Stimulated activated naive CD8-positive, alpha-beta T cell treated with anti-CD3 and anti-CD28 coated beads, Interleukin-15, amount 100 ng/mL, for 72 hours (primary cell): Measurements from ENCODE around the gene KCND2.
"Not testable (repeated sequence)": the region's sequence is repeated elsewhere in the genome, so short reads cannot be mapped to it uniquely, and the experiment has no call there.

Experiments used
- ATAC-seq: fragments of 150-1000 bp; cut with Tn5 transposase; 2 replicates; pipeline ENCODE4 v1.10.0; 2021; ENCODE audit warnings: mild to moderate bottlenecking, moderate library complexity
- DNase-seq, 2 donors: peaks; one replicate each; pipeline ENCODE4 v3.0.0; 2021 to 2022
- H3K27ac Mint-ChIP-seq, 2 donors: one replicate each; pipeline ENCODE4 v1.8.0; 2022; ENCODE audit warnings: mild to moderate bottlenecking in 2 of 2, mixed read lengths in 2 of 2, moderate library complexity in 2 of 2
- H3K27me3 Mint-ChIP-seq: one replicate; pipeline ENCODE4 v1.8.0; 2022; ENCODE audit warnings: mixed read lengths
- H3K4me1 Mint-ChIP-seq: one replicate; pipeline ENCODE4 v1.8.0; 2022; ENCODE audit warnings: mild to moderate bottlenecking, mixed read lengths
- H3K4me3 Mint-ChIP-seq, 2 donors: one replicate each; pipeline ENCODE4 v1.8.0; 2022; ENCODE audit warnings: mild to moderate bottlenecking in 2 of 2, mixed read lengths in 2 of 2, moderate library complexity in 1 of 2
- H3K9me3 Mint-ChIP-seq, 2 donors: one replicate each; pipeline ENCODE4 v1.8.0; 2022; ENCODE audit warnings: mixed read lengths in 2 of 2

KCND2 gene

DNA sequence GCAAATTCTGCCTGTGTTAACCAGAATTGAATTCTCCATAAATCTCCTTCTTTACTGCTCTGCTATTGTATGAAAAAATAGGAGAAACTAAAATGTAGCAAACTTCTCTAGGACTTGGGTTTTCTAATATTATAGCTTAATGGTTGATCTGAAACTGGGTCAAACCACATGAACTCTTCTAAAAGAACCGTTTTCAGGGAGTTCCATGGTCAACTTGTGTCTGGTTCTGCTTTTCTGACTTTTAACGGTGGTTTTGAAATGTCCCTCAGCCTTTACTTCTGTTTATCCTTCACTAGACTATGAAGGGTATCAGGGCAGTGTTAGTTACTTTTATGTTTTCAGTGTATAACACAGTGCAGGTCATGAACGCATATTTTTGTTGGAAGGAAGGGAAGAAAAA, 342.7 kb downstream of the KCND2 start:
- ATAC-seq = no peak
- Mint-ChIP-seq H3K4me1 (no peaks in the 10 kb centered on the region), H3K27ac (no peak overlapping the region), H3K9me3 (peaks cover 0 to 6% of the 10 kb centered on the region in 2 donors), H3K27me3 (no peaks in the 10 kb centered on the region), H3K4me3 (no peak overlapping the region)
- DNase-seq = no peak

DNA sequence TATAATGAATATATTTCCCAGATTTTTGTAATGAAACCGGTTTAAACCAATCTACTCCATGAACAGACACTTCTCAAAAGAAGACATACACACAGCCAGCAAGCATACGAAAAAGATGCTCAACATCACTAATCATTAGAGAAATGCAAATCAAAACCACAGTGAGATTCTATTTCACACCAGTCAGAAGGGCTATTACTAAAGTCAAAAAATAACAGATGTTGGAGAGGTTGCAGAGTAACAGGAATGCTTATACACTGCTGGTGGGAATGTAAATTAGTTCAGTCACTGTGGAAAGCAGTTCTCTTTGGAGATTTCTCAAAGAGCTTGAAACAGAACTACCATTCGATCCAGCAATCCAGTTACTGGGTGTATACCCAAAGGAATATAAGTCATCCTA, 344.3 kb downstream of the KCND2 start:
- peaks cover 0 to 6% of the 10 kb centered on the region in 2 donors for H3K9me3 Mint-ChIP-seq
- ATAC-seq (no peak), DNase-seq (no peak)
- H3K27ac Mint-ChIP-seq = no peak overlapping the region
- no peaks in the 10 kb centered on the region for H3K4me1 Mint-ChIP-seq
- no peak overlapping the region for H3K4me3 Mint-ChIP-seq
- H3K27me3 Mint-ChIP-seq = no peaks in the 10 kb centered on the region

DNA sequence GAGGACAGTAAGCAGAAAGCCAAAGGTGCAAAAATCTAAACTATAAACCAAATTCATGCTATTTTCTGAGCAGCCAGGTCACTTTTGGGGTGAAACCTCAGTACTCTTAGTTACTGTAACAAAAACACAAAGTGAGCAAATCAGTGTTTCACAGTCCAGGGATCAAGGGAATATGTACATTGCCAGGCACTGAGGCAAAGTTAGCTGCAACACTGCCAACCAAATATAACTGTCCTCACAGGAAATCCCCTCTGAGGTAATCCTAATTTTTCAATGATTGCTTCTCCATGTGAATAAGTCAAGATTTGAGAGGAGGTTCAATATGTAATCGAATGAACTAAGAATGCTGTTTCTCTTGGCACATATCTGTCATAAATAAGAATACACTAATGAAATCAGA, 355.3 kb downstream of the KCND2 start:
- no peak for DNase-seq
- no peaks in the 10 kb centered on the region for H3K27me3 Mint-ChIP-seq
- no peak overlapping the region for H3K27ac Mint-ChIP-seq

DNA sequence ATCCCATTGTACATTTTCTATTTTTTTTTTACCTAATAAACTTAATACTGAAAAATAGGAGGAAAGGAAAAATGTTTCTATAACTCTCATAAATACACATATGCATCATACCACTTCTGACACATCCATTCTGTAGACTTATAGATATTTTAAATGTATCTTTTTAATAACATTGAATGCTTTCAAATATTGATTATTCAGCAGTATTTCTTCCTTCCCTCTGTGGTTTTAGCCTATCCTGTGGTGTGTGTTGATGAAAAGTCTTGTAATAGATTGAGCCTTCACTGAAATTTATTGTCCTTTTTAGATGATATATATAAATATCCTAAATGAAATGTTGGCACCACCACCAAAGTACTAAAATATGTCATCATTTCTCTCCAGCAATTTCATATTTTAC, 366.9 kb downstream of the KCND2 start:
- no peak for DNase-seq
- no peak for ATAC-seq
- no peaks in the 10 kb centered on the region for H3K4me1 Mint-ChIP-seq
- H3K27me3 Mint-ChIP-seq = no peaks in the 10 kb centered on the region
- no peak overlapping the region for H3K27ac Mint-ChIP-seq
- peaks cover 1 to 3% of the 10 kb centered on the region in 2 donors for H3K9me3 Mint-ChIP-seq
- H3K4me3 Mint-ChIP-seq = no peak overlapping the region

More for the DNA sequence above, 355.3 kb downstream of the KCND2 start:
- Mint-ChIP-seq H3K4me1 (no peaks in the 10 kb centered on the region), H3K4me3 (no peak overlapping the region), H3K9me3 (peaks cover 0 to 9% of the 10 kb centered on the region in 2 donors)
- no peak for ATAC-seq

DNA sequence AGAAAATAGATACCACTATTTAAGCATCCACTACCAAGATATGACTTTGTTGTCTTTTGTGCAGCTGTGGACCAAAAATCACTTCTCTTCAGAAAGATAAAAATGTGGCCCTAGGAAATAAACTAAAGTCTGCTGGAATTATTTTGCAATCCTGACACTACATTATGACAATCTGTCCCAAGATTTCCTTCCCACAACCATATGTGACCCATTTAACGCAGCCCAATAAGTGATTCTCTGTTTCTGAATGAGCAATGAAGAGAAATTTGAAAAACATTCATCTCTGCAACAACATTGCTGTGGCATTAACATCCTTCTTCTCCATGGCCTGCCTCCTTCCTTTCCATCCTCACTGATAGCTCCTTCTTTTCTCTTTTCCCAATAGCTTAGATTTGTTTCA, 373.0 kb downstream of the KCND2 start:
- Mint-ChIP-seq H3K27me3 (no peaks in the 10 kb centered on the region), H3K4me3 (no peak overlapping the region), H3K27ac (no peak overlapping the region), H3K9me3 (no peaks in the 10 kb centered on the region), H3K4me1 (no peaks in the 10 kb centered on the region)
- no peak for DNase-seq
- no peak for ATAC-seq

DNA sequence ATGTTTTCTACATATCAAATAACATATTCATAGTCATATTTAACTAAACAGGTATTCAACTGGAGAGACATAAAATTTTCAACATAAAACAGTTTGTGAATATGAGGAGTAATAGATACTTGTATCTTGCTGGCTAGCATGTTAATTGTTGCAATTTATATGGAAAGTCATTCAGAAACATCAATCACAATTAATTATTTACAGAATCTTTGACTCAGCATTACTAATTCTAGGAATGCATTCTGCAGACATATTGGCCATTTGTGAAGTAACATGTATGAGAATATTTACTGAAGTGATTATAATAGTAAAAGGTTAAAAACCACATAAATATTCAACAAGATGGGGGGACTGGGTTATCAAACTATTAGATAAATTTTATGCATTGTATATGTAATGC, 381.3 kb downstream of the KCND2 start:
- no peaks in the 10 kb centered on the region for H3K9me3 Mint-ChIP-seq
- no peaks in the 10 kb centered on the region for H3K27me3 Mint-ChIP-seq
- no peak for DNase-seq
- no peaks in the 10 kb centered on the region for H3K4me1 Mint-ChIP-seq
- no peak overlapping the region for H3K27ac Mint-ChIP-seq
- ATAC-seq = no peak
- no peak overlapping the region for H3K4me3 Mint-ChIP-seq

DNA sequence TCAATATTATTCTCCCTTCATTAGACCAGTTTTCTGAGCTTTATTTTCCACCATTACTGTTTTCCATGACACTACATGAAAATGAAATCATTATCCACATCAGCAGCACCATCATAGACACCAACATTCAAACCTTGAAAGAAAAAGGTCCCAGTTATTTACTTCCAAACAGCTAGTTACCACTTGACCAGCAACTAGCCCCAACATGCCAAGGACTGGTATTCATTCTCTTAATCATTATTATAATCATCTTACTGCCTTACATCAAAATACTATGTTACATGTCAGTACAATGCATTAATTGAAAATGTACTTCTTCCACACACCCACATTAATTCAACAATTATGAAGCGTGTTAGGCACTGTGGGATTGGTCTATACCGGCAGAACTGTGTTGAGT, 385.5 kb downstream of the KCND2 start:
- Mint-ChIP-seq H3K4me1 (no peaks in the 10 kb centered on the region), H3K9me3 (no peaks in the 10 kb centered on the region), H3K4me3 (no peak overlapping the region), H3K27ac (no peak overlapping the region), H3K27me3 (no peaks in the 10 kb centered on the region)
- DNase-seq (no peak), ATAC-seq (no peak)

DNA sequence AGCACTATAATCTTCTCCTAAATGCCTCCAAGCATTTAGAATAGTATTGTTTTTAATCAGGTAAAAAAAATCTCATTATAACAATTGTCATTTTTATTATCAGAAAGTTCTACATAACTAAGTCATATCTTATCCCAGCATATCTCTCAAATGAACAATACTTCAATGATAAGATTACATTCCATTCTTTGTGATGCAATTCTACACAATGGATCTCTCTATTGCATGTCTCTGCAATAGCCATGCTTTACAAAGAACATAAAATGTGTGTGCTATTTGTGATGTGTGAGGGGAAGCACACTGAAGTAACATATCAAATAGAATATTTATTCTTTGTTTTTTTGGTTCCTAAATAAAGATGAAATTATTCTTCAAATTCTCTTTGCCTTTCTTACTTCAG, 389.3 kb downstream of the KCND2 start:
- Mint-ChIP-seq H3K27ac (no peak overlapping the region), H3K9me3 (no peaks in the 10 kb centered on the region), H3K4me3 (no peak overlapping the region), H3K4me1 (no peaks in the 10 kb centered on the region), H3K27me3 (no peaks in the 10 kb centered on the region)
- DNase-seq (no peak), ATAC-seq (no peak)

DNA sequence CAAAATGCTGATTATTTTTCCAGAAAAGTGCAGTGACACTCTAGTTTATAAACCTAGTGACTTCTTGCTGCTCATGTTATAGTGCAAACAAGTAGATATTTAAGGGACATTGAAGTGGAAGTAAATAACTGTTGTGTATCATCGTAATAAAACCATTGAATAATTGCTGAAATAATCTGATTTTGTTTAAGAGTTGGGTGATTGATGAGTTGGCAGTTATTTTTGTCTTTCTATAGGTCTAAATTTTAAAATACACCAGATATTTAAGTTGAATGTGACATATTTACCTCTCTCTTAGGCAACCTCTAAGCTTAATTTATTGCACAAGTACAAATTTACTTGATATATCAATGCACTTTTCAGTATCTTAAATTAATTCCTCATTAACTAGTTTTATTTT, 392.1 kb downstream of the KCND2 start:
- Mint-ChIP-seq H3K9me3 (no peaks in the 10 kb centered on the region), H3K4me1 (no peaks in the 10 kb centered on the region), H3K27me3 (no peaks in the 10 kb centered on the region), H3K27ac (no peak overlapping the region), H3K4me3 (no peak overlapping the region)
- no peak for ATAC-seq
- no peak for DNase-seq

DNA sequence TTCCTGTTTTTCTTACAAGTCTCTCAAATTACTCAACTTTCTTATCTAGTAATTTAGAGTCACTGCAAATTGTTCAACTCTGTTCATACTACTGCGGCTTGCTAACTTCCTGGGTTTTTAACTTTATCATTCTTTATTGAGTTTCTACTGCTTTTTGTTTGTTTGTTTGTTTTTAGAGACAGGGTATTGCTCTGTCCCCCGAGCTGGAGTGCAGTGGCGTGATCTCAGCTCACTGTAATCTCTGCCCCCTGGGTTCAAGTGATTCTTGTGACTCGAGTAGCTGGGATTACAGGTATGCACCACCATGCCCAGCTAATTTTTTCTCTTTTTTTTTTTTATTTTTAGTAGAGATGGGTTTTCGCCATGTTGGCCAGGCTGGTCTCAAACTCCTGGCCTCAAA, 402.1 kb downstream of the KCND2 start:
- DNase-seq = no peak
- ATAC-seq = no peak
- H3K4me3 Mint-ChIP-seq = no peak overlapping the region
- peaks cover 0 to 12% of the 10 kb centered on the region in 2 donors for H3K9me3 Mint-ChIP-seq
- H3K4me1 Mint-ChIP-seq = no peaks in the 10 kb centered on the region
- H3K27ac Mint-ChIP-seq = no peak overlapping the region
- no peaks in the 10 kb centered on the region for H3K27me3 Mint-ChIP-seq

DNA sequence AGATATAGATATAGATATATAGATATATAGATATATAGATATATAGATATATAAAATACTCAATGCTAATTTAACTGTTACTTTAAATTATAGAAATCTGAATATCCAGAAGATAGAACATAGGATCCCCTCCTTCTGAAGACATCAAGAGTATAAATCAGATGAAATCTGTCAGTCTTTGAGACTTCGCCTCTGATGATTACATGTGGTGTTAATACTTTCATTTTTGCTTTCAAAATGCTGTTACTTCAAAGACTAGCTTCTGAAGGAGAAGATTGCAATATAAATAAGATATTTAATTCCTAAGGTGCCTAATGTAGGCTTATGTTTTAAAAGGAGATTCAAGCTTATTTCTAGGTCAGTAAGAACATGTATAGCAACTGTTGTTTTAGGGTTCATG, 404.6 kb downstream of the KCND2 start:
- Mint-ChIP-seq H3K27me3 (no peaks in the 10 kb centered on the region), H3K27ac (no peak overlapping the region), H3K9me3 (no peaks in the 10 kb centered on the region), H3K4me1 (no peaks in the 10 kb centered on the region), H3K4me3 (no peak overlapping the region)
- ATAC-seq (no peak), DNase-seq (no peak)

DNA sequence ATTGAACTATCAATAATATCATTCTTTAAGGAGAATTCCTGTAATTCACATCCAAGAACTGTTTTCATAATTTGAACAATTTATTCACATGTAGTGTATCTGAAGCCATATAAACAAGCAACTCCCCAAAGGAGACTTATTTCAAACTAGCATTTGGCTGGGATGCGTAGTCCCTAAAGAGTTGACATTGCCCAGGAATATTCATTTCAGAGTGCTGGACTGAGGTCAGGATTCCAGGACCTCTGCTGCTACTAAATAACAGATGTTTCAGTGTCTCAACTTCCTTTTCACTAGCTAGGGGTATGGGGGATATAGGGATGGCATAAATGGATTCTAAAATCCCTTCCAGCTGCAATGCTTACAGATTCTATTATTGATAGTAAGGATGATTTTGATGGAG, 408.0 kb downstream of the KCND2 start:
- DNase-seq = no peak
- Mint-ChIP-seq H3K4me1 (no peaks in the 10 kb centered on the region), H3K27me3 (no peaks in the 10 kb centered on the region), H3K9me3 (no peaks in the 10 kb centered on the region), H3K4me3 (no peak overlapping the region), H3K27ac (no peak overlapping the region)
- no peak for ATAC-seq

DNA sequence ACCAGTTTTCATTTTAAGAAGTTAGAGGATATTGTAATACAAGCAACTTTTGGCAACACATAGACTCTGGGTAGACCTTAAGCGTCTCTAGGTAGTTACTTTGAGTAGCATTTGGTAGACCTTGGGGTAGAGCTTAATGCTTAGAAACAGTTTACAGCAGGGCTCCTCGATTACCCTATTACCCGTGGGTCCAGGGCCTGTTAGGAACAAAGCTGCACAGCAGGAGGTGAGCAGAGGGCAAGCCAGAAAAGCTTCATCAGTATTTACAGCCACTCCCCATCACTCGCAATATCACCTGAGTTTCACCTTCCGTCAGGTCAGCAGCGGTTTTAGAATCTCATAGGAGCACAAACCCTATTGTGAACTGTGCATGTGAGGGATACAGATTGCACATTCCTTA, 411.5 kb downstream of the KCND2 start:
- no peak overlapping the region for H3K27ac Mint-ChIP-seq
- H3K4me1 Mint-ChIP-seq = no peaks in the 10 kb centered on the region
- H3K9me3 Mint-ChIP-seq = no peaks in the 10 kb centered on the region
- H3K4me3 Mint-ChIP-seq = no peak overlapping the region
- no peak for DNase-seq
- H3K27me3 Mint-ChIP-seq = no peaks in the 10 kb centered on the region
- ATAC-seq = no peak

DNA sequence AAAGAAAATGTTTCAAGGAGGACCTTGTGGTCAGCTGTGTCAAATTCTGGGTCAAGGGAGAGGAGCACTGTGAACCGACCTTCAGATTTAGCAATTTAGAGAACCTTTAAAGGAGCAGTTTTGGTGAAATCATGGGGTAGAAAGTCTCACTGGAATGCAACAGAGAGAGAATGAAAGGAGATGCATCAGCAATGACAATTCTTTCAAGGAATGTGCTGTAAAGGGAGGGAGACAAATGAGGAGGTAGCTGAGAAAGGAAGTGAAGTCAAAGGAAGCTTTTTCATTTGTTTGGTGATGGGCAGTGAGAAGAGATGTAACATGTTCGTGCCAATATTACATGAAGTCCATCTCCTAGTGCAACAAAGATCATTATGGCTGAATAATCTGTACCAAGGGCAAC, 418.9 kb downstream of the KCND2 start:
- Mint-ChIP-seq H3K27me3 (no peaks in the 10 kb centered on the region), H3K4me1 (no peaks in the 10 kb centered on the region), H3K4me3 (no peak overlapping the region), H3K9me3 (no peaks in the 10 kb centered on the region), H3K27ac (no peak overlapping the region)
- no peak for DNase-seq
- no peak for ATAC-seq

DNA sequence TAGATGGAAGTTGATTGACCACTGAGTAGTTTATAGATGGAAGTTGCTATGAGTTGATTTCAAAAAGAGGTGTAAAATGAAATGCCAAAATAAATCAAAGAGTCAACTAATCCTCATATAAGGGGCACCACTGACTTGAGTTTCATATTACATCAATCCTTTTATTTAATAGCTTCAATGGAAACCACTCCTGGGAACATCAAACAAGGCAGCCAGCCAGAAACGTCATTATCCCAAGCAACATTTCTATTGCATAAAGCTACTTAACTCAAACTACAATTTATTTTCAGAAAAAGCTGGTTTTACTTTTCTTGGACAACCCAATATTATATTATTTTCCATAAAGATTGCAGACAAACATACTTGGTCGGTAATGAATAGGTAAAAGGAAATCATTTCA, 422.9 kb downstream of the KCND2 start:
- H3K4me3 Mint-ChIP-seq = no peak overlapping the region
- no peaks in the 10 kb centered on the region for H3K27me3 Mint-ChIP-seq
- ATAC-seq (no peak), DNase-seq (no peak)
- H3K9me3 Mint-ChIP-seq = peaks cover 0 to 6% of the 10 kb centered on the region in 2 donors
- no peak overlapping the region for H3K27ac Mint-ChIP-seq
- no peaks in the 10 kb centered on the region for H3K4me1 Mint-ChIP-seq

DNA sequence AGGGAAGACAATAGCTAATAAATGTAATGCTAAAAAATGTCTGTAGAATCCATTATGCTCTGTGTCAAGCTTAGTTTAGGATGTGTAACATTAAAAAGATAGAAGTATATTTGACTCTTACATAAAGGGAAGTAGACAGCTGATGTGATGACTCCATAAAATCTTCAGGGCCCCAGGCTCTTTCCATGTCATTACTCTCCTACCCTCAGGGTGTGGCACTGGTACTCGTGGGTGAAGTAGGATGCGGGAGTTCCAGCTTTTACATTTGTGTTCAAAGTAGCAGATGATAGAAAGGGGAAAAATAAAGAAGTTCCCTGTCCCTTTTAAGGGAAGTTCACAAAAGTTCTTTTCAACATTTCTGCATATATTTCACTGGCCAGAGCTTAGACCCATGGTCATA, 427.8 kb downstream of the KCND2 start:
- no peak for ATAC-seq
- H3K27ac Mint-ChIP-seq = no peak overlapping the region
- no peaks in the 10 kb centered on the region for H3K27me3 Mint-ChIP-seq
- DNase-seq = no peak
- no peak overlapping the region for H3K4me3 Mint-ChIP-seq
- no peaks in the 10 kb centered on the region for H3K4me1 Mint-ChIP-seq
- H3K9me3 Mint-ChIP-seq = peaks cover 4 to 6% of the 10 kb centered on the region in 2 donors

DNA sequence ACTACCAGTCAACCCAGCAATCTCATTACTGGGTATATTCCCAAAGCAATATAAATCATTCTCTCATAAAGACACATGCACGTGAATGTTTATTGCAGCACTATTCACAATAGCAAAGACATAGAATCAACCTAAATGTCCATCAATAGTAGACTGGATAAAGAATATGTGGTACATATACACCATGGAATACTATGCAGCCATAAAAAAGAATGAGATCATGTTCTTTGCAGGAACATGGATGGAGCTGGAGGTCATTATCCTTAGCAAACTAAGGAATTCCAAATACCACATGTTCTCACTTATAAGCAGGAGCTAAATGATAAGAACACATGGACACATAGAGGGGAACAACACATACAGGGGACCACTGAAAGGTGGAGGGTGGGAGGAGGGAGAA, 429.4 kb downstream of the KCND2 start:
- not testable (repeated sequence) for DNase-seq, ATAC-seq, H3K9me3 Mint-ChIP-seq, H3K4me3 Mint-ChIP-seq, H3K27me3 Mint-ChIP-seq, H3K4me1 Mint-ChIP-seq, H3K27ac Mint-ChIP-seq
